Measurements from ENCODE around the gene AIFM3. TPM values are rescaled to one million over a fixed set of nuclear protein-coding genes. Genes with fewer than 3 reads are reported as not detected.
A peak's percentile ranks its signal among the peaks of the same experiment; 100 is the strongest.

AIFM3 gene
- total and polyA plus RNA-seq, 2 of the 13 experiments (the other 11 are each of a cell fraction or from before 2014, with no cell fraction given), result 9.0 to 15.3 TPM

- TF ChIP-seq PLRG1 (conservative IDR thresholded peaks at IDR 0.05) (no peak), ZFP36L2 (CRISPR knock-in tag; IDR thresholded peaks at IDR 0.05) (no peak), CENPBD1 (CRISPR knock-in tag; IDR thresholded peaks at IDR 0.05; ENCODE audit: borderline replicate concordance, low read depth) (no peak), CSRNP2 (CRISPR knock-in tag; conservative IDR thresholded peaks at IDR 0.05; ENCODE audit: low read depth) (no peak), CEBPG (CRISPR knock-in tag; IDR thresholded peaks at IDR 0.05) (no peak), FOXK1 (CRISPR knock-in tag; IDR thresholded peaks at IDR 0.05; ENCODE audit: borderline replicate concordance, low read depth) (no peak), ZNF768 (CRISPR knock-in tag; IDR thresholded peaks at IDR 0.05) (no peak), ZNF83 (CRISPR knock-in tag; IDR thresholded peaks at IDR 0.05; ENCODE audit: borderline replicate concordance) (no peak), CC2D1A (CRISPR knock-in tag; IDR thresholded peaks at IDR 0.05) (no peak), ZNF558 (CRISPR knock-in tag; IDR thresholded peaks at IDR 0.05; ENCODE audit: borderline replicate concordance) (no peak), MBNL3 (CRISPR knock-in tag; conservative IDR thresholded peaks at IDR 0.05) (no peak), RBFOX2 (IDR thresholded peaks at IDR 0.05; ENCODE audit: low read depth, low read length) (no peak), ATRX (CRISPR knock-in tag; IDR thresholded peaks at IDR 0.05; ENCODE audit: borderline replicate concordance) (no peak), ZNF614 (CRISPR knock-in tag; IDR thresholded peaks at IDR 0.05; ENCODE audit: borderline replicate concordance) (no peak), ZFP90 (CRISPR knock-in tag; IDR thresholded peaks at IDR 0.05; ENCODE audit: borderline replicate concordance) (no peak; the same call in 1 of the 2 replicates), PBX2 (CRISPR knock-in tag; IDR thresholded peaks at IDR 0.05) (no peak), TEAD3 (CRISPR knock-in tag; optimal IDR thresholded peaks at IDR 0.05; ENCODE audit: borderline replicate concordance) (peak; percentile 37), SIN3A (IDR thresholded peaks at IDR 0.05; ENCODE audit: borderline replicate concordance, low read depth, low read length) (no peak)
- TF ChIP-seq, protein P1, sequence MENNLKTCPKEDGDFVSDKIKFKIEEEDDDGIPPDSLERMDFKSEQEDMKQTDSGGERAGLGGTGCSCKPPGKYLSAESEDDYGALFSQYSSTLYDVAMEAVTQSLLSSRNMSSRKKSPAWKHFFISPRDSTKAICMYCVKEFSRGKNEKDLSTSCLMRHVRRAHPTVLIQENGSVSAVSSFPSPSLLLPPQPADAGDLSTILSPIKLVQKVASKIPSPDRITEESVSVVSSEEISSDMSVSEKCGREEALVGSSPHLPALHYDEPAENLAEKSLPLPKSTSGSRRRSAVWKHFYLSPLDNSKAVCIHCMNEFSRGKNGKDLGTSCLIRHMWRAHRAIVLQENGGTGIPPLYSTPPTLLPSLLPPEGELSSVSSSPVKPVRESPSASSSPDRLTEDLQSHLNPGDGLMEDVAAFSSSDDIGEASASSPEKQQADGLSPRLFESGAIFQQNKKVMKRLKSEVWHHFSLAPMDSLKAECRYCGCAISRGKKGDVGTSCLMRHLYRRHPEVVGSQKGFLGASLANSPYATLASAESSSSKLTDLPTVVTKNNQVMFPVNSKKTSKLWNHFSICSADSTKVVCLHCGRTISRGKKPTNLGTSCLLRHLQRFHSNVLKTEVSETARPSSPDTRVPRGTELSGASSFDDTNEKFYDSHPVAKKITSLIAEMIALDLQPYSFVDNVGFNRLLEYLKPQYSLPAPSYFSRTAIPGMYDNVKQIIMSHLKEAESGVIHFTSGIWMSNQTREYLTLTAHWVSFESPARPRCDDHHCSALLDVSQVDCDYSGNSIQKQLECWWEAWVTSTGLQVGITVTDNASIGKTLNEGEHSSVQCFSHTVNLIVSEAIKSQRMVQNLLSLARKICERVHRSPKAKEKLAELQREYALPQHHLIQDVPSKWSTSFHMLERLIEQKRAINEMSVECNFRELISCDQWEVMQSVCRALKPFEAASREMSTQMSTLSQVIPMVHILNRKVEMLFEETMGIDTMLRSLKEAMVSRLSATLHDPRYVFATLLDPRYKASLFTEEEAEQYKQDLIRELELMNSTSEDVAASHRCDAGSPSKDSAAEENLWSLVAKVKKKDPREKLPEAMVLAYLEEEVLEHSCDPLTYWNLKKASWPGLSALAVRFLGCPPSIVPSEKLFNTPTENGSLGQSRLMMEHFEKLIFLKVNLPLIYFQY (CRISPR knock-in tag; IDR thresholded peaks at IDR 0.05; ENCODE audit: borderline replicate concordance), result no peak
- TF ChIP-seq, protein P2, sequence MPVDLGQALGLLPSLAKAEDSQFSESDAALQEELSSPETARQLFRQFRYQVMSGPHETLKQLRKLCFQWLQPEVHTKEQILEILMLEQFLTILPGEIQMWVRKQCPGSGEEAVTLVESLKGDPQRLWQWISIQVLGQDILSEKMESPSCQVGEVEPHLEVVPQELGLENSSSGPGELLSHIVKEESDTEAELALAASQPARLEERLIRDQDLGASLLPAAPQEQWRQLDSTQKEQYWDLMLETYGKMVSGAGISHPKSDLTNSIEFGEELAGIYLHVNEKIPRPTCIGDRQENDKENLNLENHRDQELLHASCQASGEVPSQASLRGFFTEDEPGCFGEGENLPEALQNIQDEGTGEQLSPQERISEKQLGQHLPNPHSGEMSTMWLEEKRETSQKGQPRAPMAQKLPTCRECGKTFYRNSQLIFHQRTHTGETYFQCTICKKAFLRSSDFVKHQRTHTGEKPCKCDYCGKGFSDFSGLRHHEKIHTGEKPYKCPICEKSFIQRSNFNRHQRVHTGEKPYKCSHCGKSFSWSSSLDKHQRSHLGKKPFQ (CRISPR knock-in tag; IDR thresholded peaks at IDR 0.05; ENCODE audit: insufficient replicate concordance), result no peak
Measured at GRCh38 chr22:20956258-20957101, 10.6 kb upstream of the AIFM3 start (continued).
